Neural crest cell (in vitro differentiated cells): ENCODE data around the gene CFAP58. TPM values are rescaled to one million over a fixed set of nuclear protein-coding genes. Genes with fewer than 3 reads are reported as not detected.

Source experiments
- DNase-seq: peaks from one replicate; pipeline ENCODE4 v3.0.0; 2021; ENCODE audit warnings: low read depth, mixed read lengths, low spot score
- H3K27ac Mint-ChIP-seq: one replicate; pipeline ENCODE4 v1.8.0; 2021; ENCODE audit warnings: mild to moderate bottlenecking, mixed read lengths; ENCODE audit not compliant: unreplicated experiment
- H3K27me3 Mint-ChIP-seq: 2 replicates; pipeline ENCODE4 v1.8.0; 2021; ENCODE audit warnings: low read depth, mild to moderate bottlenecking, mixed read lengths
- H3K36me3 Mint-ChIP-seq: 2 replicates; pipeline ENCODE4 v1.8.0; 2021; ENCODE audit warnings: low read depth, mild to moderate bottlenecking, mixed read lengths
- H3K4me1 Mint-ChIP-seq: 2 replicates; pipeline ENCODE4 v1.8.0; 2021; ENCODE audit warnings: mixed read lengths
- H3K4me3 Mint-ChIP-seq: one replicate; pipeline ENCODE4 v1.8.0; 2021; ENCODE audit warnings: mild to moderate bottlenecking, mixed read lengths
- H3K9me3 Mint-ChIP-seq: 2 replicates; pipeline ENCODE4 v1.8.0; 2021; ENCODE audit warnings: mixed read lengths
- CTCF ChIP-seq: fragments of 200-600 bp; sonication (generic); conservative IDR thresholded peaks from 2 replicates; pipeline ENCODE4 v1.5.0; 2021; ENCODE audit warnings: antibody characterized with exemption, mild to moderate bottlenecking
- total RNA-seq: library from RNA; stranded (reverse); gene quantifications from 2 replicates; pipeline ENCODE4 v1.2.1, GENCODE V29; 2021

The CFAP58 gene
- total RNA-seq, 1 donor from 2014 or later: 0.44 TPM

- no peak overlapping the region for H3K27ac Mint-ChIP-seq
- no peak for TF ChIP-seq CTCF
- peaks cover 11% of the 10 kb centered on the region for H3K27me3 Mint-ChIP-seq
- H3K36me3 Mint-ChIP-seq: no peaks in the 10 kb centered on the region
- H3K9me3 Mint-ChIP-seq: no peaks in the 10 kb centered on the region
- peaks cover 7% of the 10 kb centered on the region for H3K4me1 Mint-ChIP-seq
- DNase-seq: no peak
- no peak overlapping the region for H3K4me3 Mint-ChIP-seq
Measured at GRCh38 chr10:104478380-104478779, 124.7 kb downstream of the CFAP58 start.

DNA sequence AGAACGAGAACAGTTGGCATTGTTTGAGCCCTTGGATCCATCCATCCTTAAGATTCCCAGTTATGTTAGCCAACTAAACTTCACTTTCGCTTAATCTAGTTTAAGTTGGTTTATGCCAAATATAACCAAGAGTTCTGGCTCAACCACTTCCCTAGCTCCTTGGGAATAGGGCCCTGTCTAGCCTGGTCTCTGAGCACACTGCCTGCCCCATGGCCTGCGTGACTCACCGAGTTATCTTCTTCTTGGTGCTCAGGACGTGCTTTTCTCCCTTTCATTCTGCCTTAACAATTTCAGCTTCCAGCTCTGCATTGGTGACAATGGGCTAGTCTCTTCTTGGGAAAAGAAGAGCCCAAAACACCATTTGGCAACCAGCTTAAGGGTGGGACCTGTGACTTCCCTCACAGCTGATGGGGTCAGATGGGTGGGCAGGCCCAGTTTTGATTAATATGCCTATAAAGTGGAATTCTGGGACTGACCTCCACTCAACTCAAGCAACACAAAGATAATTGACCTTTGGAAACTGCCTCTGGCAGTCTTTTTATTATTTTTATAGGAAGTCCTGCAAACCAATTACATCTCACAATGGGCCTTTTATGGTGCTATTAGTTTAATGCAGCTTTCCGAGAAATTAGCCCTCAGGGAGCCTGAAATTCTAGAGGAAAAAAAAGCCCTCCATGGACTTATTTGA, 126.4 kb downstream of the CFAP58 start:
- Mint-ChIP-seq H3K27me3 (peaks cover 11% of the 10 kb centered on the region), H3K4me1 (peaks cover 7% of the 10 kb centered on the region), H3K4me3 (no peak overlapping the region), H3K27ac (no peak overlapping the region), H3K36me3 (no peaks in the 10 kb centered on the region), H3K9me3 (no peaks in the 10 kb centered on the region)
- no peak for TF ChIP-seq CTCF
- no peak for DNase-seq

DNA sequence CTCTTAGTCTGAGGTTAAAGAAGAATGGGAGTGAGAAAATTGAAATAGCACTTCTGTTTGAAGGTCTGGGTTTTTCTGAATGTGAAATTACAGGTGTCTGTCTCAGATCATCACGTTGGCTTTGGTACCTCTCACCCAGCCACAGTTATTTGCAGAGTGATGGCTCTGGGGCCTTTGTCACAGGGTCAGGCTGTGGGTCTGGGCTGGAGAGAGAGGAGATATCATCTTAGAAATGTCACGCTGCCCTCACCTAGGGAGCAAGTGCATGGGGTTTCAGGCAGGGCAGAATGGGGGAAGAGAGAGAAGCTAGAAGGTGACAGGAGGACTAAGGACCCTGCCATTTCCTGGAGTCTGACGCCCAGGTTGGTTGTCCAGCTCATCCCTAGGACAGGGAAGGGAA, 127.2 kb downstream of the CFAP58 start:
- DNase-seq: no peak
- H3K27me3 Mint-ChIP-seq: peaks cover 11% of the 10 kb centered on the region
- no peaks in the 10 kb centered on the region for H3K36me3 Mint-ChIP-seq

DNA sequence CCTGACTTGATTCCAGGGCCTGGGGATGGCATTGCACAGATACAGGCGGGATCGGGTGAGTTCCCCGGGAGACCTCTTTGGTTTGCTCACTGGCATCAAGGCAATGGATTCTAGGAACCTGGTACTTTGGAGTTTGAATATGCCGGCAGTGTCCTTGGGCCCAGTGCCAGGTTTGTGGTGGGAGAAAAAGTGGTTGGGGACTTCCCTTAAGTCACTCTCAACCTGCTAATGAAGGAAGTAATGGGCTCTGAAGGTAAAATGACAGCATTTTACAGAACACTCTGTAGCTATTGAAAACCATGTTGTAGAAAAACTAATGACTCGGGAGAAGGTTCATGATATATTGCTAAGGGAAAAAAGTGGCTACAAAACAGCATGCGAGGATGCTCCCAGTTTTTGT, 129.9 kb downstream of the CFAP58 start:
- Mint-ChIP-seq H3K27ac (no peak overlapping the region), H3K36me3 (no peaks in the 10 kb centered on the region), H3K4me3 (no peak overlapping the region), H3K9me3 (no peaks in the 10 kb centered on the region), H3K4me1 (peaks cover 15% of the 10 kb centered on the region), H3K27me3 (peaks cover 13% of the 10 kb centered on the region)
- no peak for DNase-seq
- TF ChIP-seq CTCF: no peak

More for the DNA sequence above, 127.2 kb downstream of the CFAP58 start:
- no peak for TF ChIP-seq CTCF
- no peak overlapping the region for H3K4me3 Mint-ChIP-seq
- peak overlapping the region; percentile 72 for H3K27ac Mint-ChIP-seq
- no peaks in the 10 kb centered on the region for H3K9me3 Mint-ChIP-seq
- H3K4me1 Mint-ChIP-seq: peaks cover 7% of the 10 kb centered on the region

- TF ChIP-seq CTCF: peak; percentile 42
- Mint-ChIP-seq H3K36me3 (no peaks in the 10 kb centered on the region), H3K27ac (no peak overlapping the region), H3K4me3 (no peak overlapping the region), H3K4me1 (peaks cover 8% of the 10 kb centered on the region), H3K9me3 (no peaks in the 10 kb centered on the region), H3K27me3 (peaks cover 13% of the 10 kb centered on the region)
- no peak for DNase-seq
Measured at GRCh38 chr10:104485632-104486031, 132.0 kb downstream of the CFAP58 start.
